ENCODE measurements around the gene THSD4.

THSD4 gene

GRCh38 chr15:71219101-71219500, 103.8 kb downstream of the THSD4 start:
- Histone ChIP-seq H3K4me3 (ENCODE audit: low read depth in 1 of 2, low read length in 2 of 2) (no peak overlapping the region), H3K27ac (ENCODE audit: low read length) (peak overlapping the region; percentile 7), H3K4me1 (ENCODE audit: control insufficient read depth in 1 of 2, insufficient read depth in 2 of 2, low read length in 2 of 2) (peaks cover 0 to 17% of the 10 kb centered on the region in 2 donors), H3K36me3 (ENCODE audit: control insufficient read depth in 1 of 2, insufficient read depth in 2 of 2, low read length in 2 of 2) (no peaks in the 10 kb centered on the region), H3K27me3 (ENCODE audit: low read depth, low read length) (no peaks in the 10 kb centered on the region), H3K9me3 (ENCODE audit: control insufficient read depth in 1 of 2, low read length in 2 of 2) (no peaks in the 10 kb centered on the region)

GRCh38 chr15:71219645-71220044, 104.4 kb downstream of the THSD4 start:
- H3K27ac ChIP-seq (ENCODE audit: low read length) = no peak overlapping the region
- H3K27me3 ChIP-seq (ENCODE audit: low read depth, low read length) = no peaks in the 10 kb centered on the region
- no peaks in the 10 kb centered on the region for H3K9me3 ChIP-seq (ENCODE audit: control insufficient read depth in 1 of 2, low read length in 2 of 2)
- no peaks in the 10 kb centered on the region for H3K36me3 ChIP-seq (ENCODE audit: control insufficient read depth in 1 of 2, insufficient read depth in 2 of 2, low read length in 2 of 2)
- H3K4me3 ChIP-seq (ENCODE audit: low read depth in 1 of 2, low read length in 2 of 2) = no peak overlapping the region
- H3K4me1 ChIP-seq (ENCODE audit: control insufficient read depth in 1 of 2, insufficient read depth in 2 of 2, low read length in 2 of 2) = peaks cover 0 to 17% of the 10 kb centered on the region in 2 donors

GRCh38 chr15:71220828-71221227, 105.6 kb downstream of the THSD4 start:
- Histone ChIP-seq H3K4me1 (ENCODE audit: control insufficient read depth in 1 of 2, insufficient read depth in 2 of 2, low read length in 2 of 2) (peaks cover 0 to 17% of the 10 kb centered on the region in 2 donors), H3K9me3 (ENCODE audit: control insufficient read depth in 1 of 2, low read length in 2 of 2) (no peaks in the 10 kb centered on the region), H3K27ac (ENCODE audit: low read length) (no peak overlapping the region), H3K36me3 (ENCODE audit: control insufficient read depth in 1 of 2, insufficient read depth in 2 of 2, low read length in 2 of 2) (no peaks in the 10 kb centered on the region), H3K4me3 (ENCODE audit: low read depth in 1 of 2, low read length in 2 of 2) (no peak overlapping the region), H3K27me3 (ENCODE audit: low read depth, low read length) (no peaks in the 10 kb centered on the region)

- no peak overlapping the region for H3K4me3 ChIP-seq (ENCODE audit: low read depth in 1 of 2, low read length in 2 of 2)
- H3K4me1 ChIP-seq (ENCODE audit: control insufficient read depth in 1 of 2, insufficient read depth in 2 of 2, low read length in 2 of 2) = peaks cover 0 to 17% of the 10 kb centered on the region in 2 donors
- no peaks in the 10 kb centered on the region for H3K9me3 ChIP-seq (ENCODE audit: control insufficient read depth in 1 of 2, low read length in 2 of 2)
- no peaks in the 10 kb centered on the region for H3K27me3 ChIP-seq (ENCODE audit: low read depth, low read length)
- no peak overlapping the region for H3K27ac ChIP-seq (ENCODE audit: low read length)
- no peaks in the 10 kb centered on the region for H3K36me3 ChIP-seq (ENCODE audit: control insufficient read depth in 1 of 2, insufficient read depth in 2 of 2, low read length in 2 of 2)
These were observed 106.1 kb downstream of the THSD4 start for GRCh38 chr15:71221417-71221816.

GRCh38 chr15:71223516-71223915, 108.2 kb downstream of the THSD4 start:
- no peaks in the 10 kb centered on the region for H3K9me3 ChIP-seq (ENCODE audit: control insufficient read depth in 1 of 2, low read length in 2 of 2)
- no peak overlapping the region for H3K4me3 ChIP-seq (ENCODE audit: low read depth in 1 of 2, low read length in 2 of 2)
- no peaks in the 10 kb centered on the region for H3K27me3 ChIP-seq (ENCODE audit: low read depth, low read length)
- H3K27ac ChIP-seq (ENCODE audit: low read length) = no peak overlapping the region
- H3K4me1 ChIP-seq (ENCODE audit: control insufficient read depth in 1 of 2, insufficient read depth in 2 of 2, low read length in 2 of 2) = peaks cover 0 to 16% of the 10 kb centered on the region in 2 donors
- H3K36me3 ChIP-seq (ENCODE audit: control insufficient read depth in 1 of 2, insufficient read depth in 2 of 2, low read length in 2 of 2) = no peaks in the 10 kb centered on the region

GRCh38 chr15:71224024-71224423, 108.8 kb downstream of the THSD4 start:
- H3K27me3 ChIP-seq (ENCODE audit: low read depth, low read length) = no peaks in the 10 kb centered on the region
- H3K27ac ChIP-seq (ENCODE audit: low read length) = no peak overlapping the region
- no peak overlapping the region for H3K4me3 ChIP-seq (ENCODE audit: low read depth in 1 of 2, low read length in 2 of 2)
- no peaks in the 10 kb centered on the region for H3K36me3 ChIP-seq (ENCODE audit: control insufficient read depth in 1 of 2, insufficient read depth in 2 of 2, low read length in 2 of 2)
- no peaks in the 10 kb centered on the region for H3K9me3 ChIP-seq (ENCODE audit: control insufficient read depth in 1 of 2, low read length in 2 of 2)
- H3K4me1 ChIP-seq (ENCODE audit: control insufficient read depth in 1 of 2, insufficient read depth in 2 of 2, low read length in 2 of 2) = peaks cover 0 to 10% of the 10 kb centered on the region in 2 donors

- no peaks in the 10 kb centered on the region for H3K9me3 ChIP-seq (ENCODE audit: control insufficient read depth in 1 of 2, low read length in 2 of 2)
- H3K27ac ChIP-seq (ENCODE audit: low read length) = no peak overlapping the region
- no peak overlapping the region for H3K4me3 ChIP-seq (ENCODE audit: low read depth in 1 of 2, low read length in 2 of 2)
- no peaks in the 10 kb centered on the region for H3K36me3 ChIP-seq (ENCODE audit: control insufficient read depth in 1 of 2, insufficient read depth in 2 of 2, low read length in 2 of 2)
- no peaks in the 10 kb centered on the region for H3K27me3 ChIP-seq (ENCODE audit: low read depth, low read length)
- H3K4me1 ChIP-seq (ENCODE audit: control insufficient read depth in 1 of 2, insufficient read depth in 2 of 2, low read length in 2 of 2) = no peaks in the 10 kb centered on the region
These were observed 110.6 kb downstream of the THSD4 start for GRCh38 chr15:71225851-71226250.

- H3K36me3 ChIP-seq (ENCODE audit: control insufficient read depth in 1 of 2, insufficient read depth in 2 of 2, low read length in 2 of 2) = no peaks in the 10 kb centered on the region
- no peaks in the 10 kb centered on the region for H3K9me3 ChIP-seq (ENCODE audit: control insufficient read depth in 1 of 2, low read length in 2 of 2)
- no peaks in the 10 kb centered on the region for H3K27me3 ChIP-seq (ENCODE audit: low read depth, low read length)
- no peak overlapping the region for H3K27ac ChIP-seq (ENCODE audit: low read length)
- no peak overlapping the region for H3K4me3 ChIP-seq (ENCODE audit: low read depth in 1 of 2, low read length in 2 of 2)
- peaks cover 0 to 1% of the 10 kb centered on the region in 2 donors for H3K4me1 ChIP-seq (ENCODE audit: control insufficient read depth in 1 of 2, insufficient read depth in 2 of 2, low read length in 2 of 2)
These were observed 111.5 kb downstream of the THSD4 start for GRCh38 chr15:71226536-71227455.

GRCh38 chr15:71228403-71228802, 113.1 kb downstream of the THSD4 start:
- H3K36me3 ChIP-seq (ENCODE audit: control insufficient read depth in 1 of 2, insufficient read depth in 2 of 2, low read length in 2 of 2) = no peaks in the 10 kb centered on the region
- H3K27ac ChIP-seq (ENCODE audit: low read length) = no peak overlapping the region
- peaks cover 0 to 4% of the 10 kb centered on the region in 2 donors for H3K4me1 ChIP-seq (ENCODE audit: control insufficient read depth in 1 of 2, insufficient read depth in 2 of 2, low read length in 2 of 2)
- H3K4me3 ChIP-seq (ENCODE audit: low read depth in 1 of 2, low read length in 2 of 2) = no peak overlapping the region
- no peaks in the 10 kb centered on the region for H3K9me3 ChIP-seq (ENCODE audit: control insufficient read depth in 1 of 2, low read length in 2 of 2)
- H3K27me3 ChIP-seq (ENCODE audit: low read depth, low read length) = no peaks in the 10 kb centered on the region

GRCh38 chr15:71230303-71230702, 115.0 kb downstream of the THSD4 start:
- H3K27ac ChIP-seq (ENCODE audit: low read length) = no peak overlapping the region
- no peaks in the 10 kb centered on the region for H3K27me3 ChIP-seq (ENCODE audit: low read depth, low read length)
- no peaks in the 10 kb centered on the region for H3K9me3 ChIP-seq (ENCODE audit: control insufficient read depth in 1 of 2, low read length in 2 of 2)
- H3K4me1 ChIP-seq (ENCODE audit: control insufficient read depth in 1 of 2, insufficient read depth in 2 of 2, low read length in 2 of 2) = peaks cover 0 to 4% of the 10 kb centered on the region in 2 donors
- H3K4me3 ChIP-seq (ENCODE audit: low read depth in 1 of 2, low read length in 2 of 2) = no peak overlapping the region
- H3K36me3 ChIP-seq (ENCODE audit: control insufficient read depth in 1 of 2, insufficient read depth in 2 of 2, low read length in 2 of 2) = no peaks in the 10 kb centered on the region

GRCh38 chr15:71231758-71232157, 116.5 kb downstream of the THSD4 start:
- Histone ChIP-seq H3K9me3 (ENCODE audit: control insufficient read depth in 1 of 2, low read length in 2 of 2) (no peaks in the 10 kb centered on the region), H3K27ac (ENCODE audit: low read length) (no peak overlapping the region), H3K4me3 (ENCODE audit: low read depth in 1 of 2, low read length in 2 of 2) (no peak overlapping the region), H3K4me1 (ENCODE audit: control insufficient read depth in 1 of 2, insufficient read depth in 2 of 2, low read length in 2 of 2) (peaks cover 0 to 4% of the 10 kb centered on the region in 2 donors), H3K36me3 (ENCODE audit: control insufficient read depth in 1 of 2, insufficient read depth in 2 of 2, low read length in 2 of 2) (no peaks in the 10 kb centered on the region), H3K27me3 (ENCODE audit: low read depth, low read length) (no peaks in the 10 kb centered on the region)
